Adrenal gland (tissue), 5 donors: ENCODE data around the gene PHLDA3.

Experiments
- POLR2A ChIP-seq, 2 donors: fragments of 450-650 bp; IDR thresholded peaks; one replicate each; pipeline ENCODE4 v1.6.1; 2017; ENCODE audit warnings: antibody characterized with exemption in 2 of 2, mild to moderate bottlenecking in 2 of 2, moderate library complexity in 1 of 2
- TF ChIP-seq, protein P1 (sequence below), 6 experiments: fragments of 450-650 bp in 4 of 6; fragments of 200-600 bp in 2 of 6; sonication (generic) in 1 of 6; IDR thresholded peaks; 1 replicate in 5 of 6; 2 replicates in 1 of 6; pipeline versions ENCODE4 v1.5.1 to v1.8.0; 2016 to 2021; ENCODE audit warnings: antibody characterized with exemption in 6 of 6, mild to moderate bottlenecking in 2 of 6, moderate library complexity in 1 of 6
- donor health status: DM: no; HTN: no; CAD: no.

DNA sequence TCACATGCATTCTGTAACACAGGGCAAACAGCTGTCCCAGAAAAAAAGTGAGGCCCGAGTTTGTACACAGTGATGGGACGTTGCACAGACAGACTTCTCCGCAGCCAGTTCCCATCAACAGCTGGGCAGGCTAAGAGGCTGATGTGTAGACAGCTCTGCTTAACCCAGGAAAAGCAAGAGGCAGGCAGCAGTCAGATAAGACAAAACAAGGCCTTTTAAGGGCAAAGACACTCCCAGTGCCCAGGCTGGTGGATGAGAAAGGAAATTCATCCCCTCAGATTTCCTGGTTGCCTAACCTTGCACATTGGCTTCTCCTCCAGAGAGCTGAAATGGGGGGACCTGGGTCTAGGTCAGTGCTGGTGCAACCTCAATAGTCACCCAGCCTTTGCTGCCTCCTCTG is 17.2 kb upstream of the PHLDA3 start:
- no peak for TF ChIP-seq POLR2A (IDR thresholded peaks at IDR 0.05)
- TF ChIP-seq, protein P1, sequence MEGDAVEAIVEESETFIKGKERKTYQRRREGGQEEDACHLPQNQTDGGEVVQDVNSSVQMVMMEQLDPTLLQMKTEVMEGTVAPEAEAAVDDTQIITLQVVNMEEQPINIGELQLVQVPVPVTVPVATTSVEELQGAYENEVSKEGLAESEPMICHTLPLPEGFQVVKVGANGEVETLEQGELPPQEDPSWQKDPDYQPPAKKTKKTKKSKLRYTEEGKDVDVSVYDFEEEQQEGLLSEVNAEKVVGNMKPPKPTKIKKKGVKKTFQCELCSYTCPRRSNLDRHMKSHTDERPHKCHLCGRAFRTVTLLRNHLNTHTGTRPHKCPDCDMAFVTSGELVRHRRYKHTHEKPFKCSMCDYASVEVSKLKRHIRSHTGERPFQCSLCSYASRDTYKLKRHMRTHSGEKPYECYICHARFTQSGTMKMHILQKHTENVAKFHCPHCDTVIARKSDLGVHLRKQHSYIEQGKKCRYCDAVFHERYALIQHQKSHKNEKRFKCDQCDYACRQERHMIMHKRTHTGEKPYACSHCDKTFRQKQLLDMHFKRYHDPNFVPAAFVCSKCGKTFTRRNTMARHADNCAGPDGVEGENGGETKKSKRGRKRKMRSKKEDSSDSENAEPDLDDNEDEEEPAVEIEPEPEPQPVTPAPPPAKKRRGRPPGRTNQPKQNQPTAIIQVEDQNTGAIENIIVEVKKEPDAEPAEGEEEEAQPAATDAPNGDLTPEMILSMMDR (IDR thresholded peaks at IDR 0.05): peak in 1 of 6 experiments; percentile 3
